LNCAP (cell line): ENCODE results near the gene HRAS.

Source experiments
- CTCF ChIP-seq: fragments of 450-650 bp; IDR thresholded peaks from 2 replicates; pipeline ENCODE4 v1.5.1; 2017; ENCODE audit warnings: mild to moderate bottlenecking

The HRAS gene

DNA sequence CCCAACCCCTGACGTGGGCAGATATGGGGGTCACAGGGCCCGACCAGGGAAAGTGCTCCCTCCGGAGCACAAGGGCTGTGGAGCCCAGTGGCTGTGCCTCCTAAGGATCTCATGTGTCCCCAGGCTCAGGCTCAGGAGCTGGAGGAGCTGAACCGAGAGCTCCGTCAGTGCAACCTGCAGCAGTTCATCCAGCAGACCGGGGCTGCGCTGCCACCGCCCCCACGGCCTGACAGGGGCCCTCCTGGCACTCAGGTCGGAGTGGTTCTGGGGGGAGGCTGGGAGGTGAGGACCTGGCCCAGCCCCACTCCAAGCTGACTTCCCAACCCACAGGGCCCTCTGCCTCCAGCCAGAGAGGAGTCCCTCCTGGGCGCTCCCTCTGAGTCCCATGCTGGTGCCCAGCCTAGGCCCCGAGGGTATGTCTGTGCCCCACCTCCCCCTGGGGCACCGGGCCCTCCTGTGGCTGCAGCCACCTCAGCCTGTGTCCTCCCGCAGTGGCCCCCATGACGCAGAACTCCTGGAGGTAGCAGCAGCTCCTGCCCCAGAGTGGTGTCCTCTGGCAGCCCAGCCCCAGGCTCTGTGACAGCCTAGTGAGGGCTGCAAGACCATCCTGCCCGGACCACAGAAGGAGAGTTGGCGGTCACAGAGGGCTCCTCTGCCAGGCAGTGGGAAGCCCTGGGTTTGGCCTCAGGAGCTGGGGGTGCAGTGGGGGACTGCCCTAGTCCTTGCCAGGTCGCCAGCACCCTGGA, 27.9 kb upstream of the HRAS start:
- no peak for TF ChIP-seq CTCF

- no peak for TF ChIP-seq CTCF
Measured at GRCh38 chr11:562046-562645, 26.8 kb upstream of the HRAS start.

DNA sequence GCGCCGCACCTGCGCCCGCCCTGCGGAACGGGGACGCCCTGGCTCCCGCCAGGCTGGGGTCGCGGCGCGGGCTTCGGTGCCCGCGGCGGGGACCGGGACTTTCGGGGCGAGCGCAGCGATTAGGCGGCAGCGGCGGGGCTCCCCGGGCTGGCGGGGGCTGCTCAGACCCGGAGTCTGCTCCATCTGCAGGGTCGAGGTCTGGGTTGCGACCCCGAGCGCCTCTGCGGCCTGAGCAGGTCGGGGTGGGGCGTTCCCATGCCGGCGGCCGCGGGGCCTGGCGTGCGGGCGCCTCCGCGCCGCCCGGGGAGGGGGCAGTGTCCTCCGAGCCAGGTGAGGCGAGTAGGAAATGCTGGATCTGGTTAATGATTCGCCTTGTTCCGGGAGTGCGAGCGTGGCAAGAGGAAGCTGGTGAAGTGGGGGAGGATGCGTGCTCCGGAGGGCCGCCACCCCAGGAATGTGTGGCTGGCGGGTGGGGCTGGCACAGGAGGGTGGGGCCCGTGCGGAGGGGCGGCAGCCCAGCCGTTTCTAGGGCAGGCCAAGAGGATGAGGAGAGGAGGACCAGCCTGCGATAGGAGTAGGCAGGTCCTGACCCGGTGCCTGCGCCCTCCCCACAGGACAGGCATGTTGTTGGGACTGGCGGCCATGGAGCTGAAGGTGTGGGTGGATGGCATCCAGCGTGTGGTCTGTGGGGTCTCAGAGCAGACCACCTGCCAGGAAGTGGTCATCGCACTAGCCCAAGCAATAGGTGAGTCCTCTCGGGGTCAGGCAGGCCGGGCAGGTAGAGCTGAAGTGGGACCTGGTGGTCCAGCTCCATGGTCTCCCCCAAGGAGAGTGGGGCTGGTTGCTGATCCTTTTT, 26.0 kb upstream of the HRAS start:
- no peak for TF ChIP-seq CTCF

GRCh38 chr11:560305-561147, 25.1 kb upstream of the HRAS start, which contains the start of the genes LMNTD2 and RASSF7:
Gene LMNTD2, minus strand, starts transcription at chr11:560738. Its CDS starts 22 bp downstream, at chr11:560716.
Gene RASSF7, plus strand, starts transcription at chr11:560970. Its CDS starts 799 bp downstream, at chr11:561769.
- TF ChIP-seq CTCF: no peak

DNA sequence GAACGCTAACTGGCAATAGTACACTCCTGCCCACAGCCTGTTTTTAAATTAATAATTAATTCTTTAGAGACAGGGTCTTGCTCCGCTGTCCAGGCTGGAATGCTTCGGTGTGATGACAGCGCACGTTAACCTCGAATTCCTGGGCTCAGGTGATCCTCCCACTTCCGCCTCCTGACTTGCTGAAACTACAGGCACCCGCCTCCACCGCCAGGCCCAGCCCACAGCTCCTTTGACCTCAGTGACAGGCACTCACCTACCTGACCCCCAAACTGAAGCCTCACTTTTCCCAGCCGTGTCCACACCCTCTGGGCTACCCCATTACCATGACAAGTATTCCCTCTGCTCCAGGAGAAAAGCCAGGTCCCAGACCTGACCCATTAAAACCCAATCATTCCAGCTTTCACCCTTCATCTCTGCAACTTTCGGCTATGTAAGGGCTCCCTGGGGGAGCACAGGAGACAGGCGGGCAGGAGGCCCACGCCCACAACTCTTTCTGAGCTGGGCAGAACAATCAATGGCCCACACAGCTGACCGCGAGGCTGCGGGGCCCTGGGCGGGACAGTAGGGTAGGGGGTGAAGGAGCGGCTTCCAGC, 24.4 kb upstream of the HRAS start:
- no peak for TF ChIP-seq CTCF

DNA sequence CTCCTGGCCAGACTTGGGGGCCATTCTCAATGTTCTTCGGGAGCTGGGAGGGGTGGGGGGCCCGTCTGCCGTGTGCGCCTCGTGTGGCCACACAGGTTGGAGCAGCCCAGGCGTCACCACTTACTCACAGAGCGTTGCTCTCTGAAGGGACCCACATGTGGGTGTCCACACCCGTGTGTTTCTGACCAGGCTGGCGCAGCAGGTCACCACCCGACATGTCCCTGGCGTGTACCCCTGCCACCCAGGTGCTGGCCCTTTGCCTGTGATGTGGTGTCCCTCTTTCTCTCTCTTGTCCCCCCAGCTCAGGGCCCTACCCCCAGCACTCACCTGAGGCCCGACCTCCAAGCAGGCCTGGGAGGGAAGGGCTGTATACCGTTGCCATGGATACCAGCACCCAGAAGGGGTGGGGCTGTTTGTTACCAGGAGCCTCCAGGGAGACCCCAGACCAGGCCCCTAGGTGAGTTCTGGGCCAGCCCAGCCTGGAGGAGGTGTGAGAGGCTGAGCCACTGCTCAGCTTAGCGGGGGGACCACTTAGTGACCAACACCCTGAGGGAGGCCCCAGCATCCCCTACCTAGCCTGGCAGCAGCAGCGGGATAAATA, 23.7 kb upstream of the HRAS start:
- TF ChIP-seq CTCF: no peak
